Prostate gland (tissue), 2 donors: ENCODE measurements around the gene PRKD1. TPM values are rescaled to one million over a fixed set of nuclear protein-coding genes. Genes with fewer than 3 reads are reported as not detected.
A peak's percentile ranks its signal among the peaks of the same experiment; 100 is the strongest.

ENCODE experiments used
- DNase-seq: peaks from one replicate; pipeline ENCODE4 v3.0.0-alpha.2; 2019; ENCODE audit warnings: low spot score
- H3K27ac ChIP-seq, 2 donors: fragments of 200-600 bp; sonication (generic); 2 replicates each; pipeline ENCODE4 v1.5.1; 2017 to 2019
- H3K27me3 ChIP-seq: fragments of 200-600 bp; sonication (generic); replicated peaks from 2 replicates; pipeline ENCODE4 v1.5.1; 2019; ENCODE audit not compliant: insufficient read depth
- H3K36me3 ChIP-seq, 2 donors: fragments of 200-600 bp; sonication (generic); 1 replicate in 1 of 2; 2 replicates in 1 of 2; pipeline versions ENCODE4 v1.5.1 to v1.8.1; 2017 to 2019
- H3K4me1 ChIP-seq: fragments of 200-600 bp; sonication (generic); replicated peaks from 2 replicates; pipeline ENCODE4 v1.5.1; 2019
- H3K4me3 ChIP-seq, 2 donors: fragments of 200-600 bp; sonication (generic); 2 replicates each; pipeline ENCODE4 v1.5.1; 2017 to 2019
- H3K9me3 ChIP-seq: fragments of 200-600 bp; sonication (generic); 2 replicates; pipeline ENCODE4 v1.5.1; 2017
- CTCF ChIP-seq, 4 experiments: fragments of 200-600 bp in 2 of 4; fragments of 450-650 bp in 2 of 4; sonication (generic) in 2 of 4; IDR thresholded peaks; 1 replicate in 3 of 4; 2 replicates in 1 of 4; pipeline ENCODE4 v1.5.1; 2016 to 2019; ENCODE audit warnings: antibody characterized with exemption in 4 of 4, mild to moderate bottlenecking in 2 of 4, moderate library complexity in 2 of 4
- POLR2A ChIP-seq: fragments of 450-650 bp; IDR thresholded peaks from one replicate; pipeline ENCODE4 v1.6.1; 2016; ENCODE audit warnings: antibody characterized with exemption, mild to moderate bottlenecking
- POLR2AphosphoS5 ChIP-seq: sonication (generic); formaldehyde crosslinking; IDR thresholded peaks from one replicate; pipeline ENCODE4 v1.6.1; 2017; ENCODE audit warnings: antibody characterized with exemption
- whole genome bisulfite sequencing: methylation state at CpG from one replicate; pipeline ENCODE4 v1.1.5; 2018; 5-methylcytosine and 5-hydroxymethylcytosine counted together
- intact Hi-C: fragments of 100-400 bp; cut with DNase I; formaldehyde crosslinking; loops from one replicate; pipeline ENCODE4 v1.14.2; 2022
- total RNA-seq, 2 donors: library from RNA; depleted of rRNA; stranded (reverse); fragments of >200 nt; gene quantifications; one replicate each; pipeline ENCODE4 v1.1.0, GENCODE V29; 2016

The PRKD1 gene
- total RNA-seq, 2 donors from 2014 or later, result 45.0 to 82.0 TPM

DNA sequence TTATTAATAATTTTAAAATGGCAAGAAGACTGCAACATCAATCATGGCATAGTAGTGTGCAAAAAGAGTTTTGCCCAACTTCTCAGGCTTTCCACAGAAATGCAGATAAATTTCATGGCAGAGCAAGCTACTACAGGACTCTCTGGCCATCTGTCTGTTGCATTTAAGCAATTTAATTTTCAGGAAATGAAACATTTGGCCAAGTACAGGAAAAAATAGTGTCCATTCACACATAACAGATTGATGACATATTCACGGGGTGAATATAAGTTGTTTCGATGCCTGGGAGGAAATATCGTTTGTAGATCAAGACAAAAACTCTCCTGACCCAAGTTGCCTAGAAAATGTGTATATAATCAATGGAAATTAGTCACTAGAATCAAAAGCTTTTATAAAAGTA, 324.0 kb downstream of the PRKD1 start:
- WGBS, result 93% methylated on average over 3 of the region's 3 CpGs
- TF ChIP-seq POLR2A (no peak), CTCF (IDR thresholded peaks at IDR 0.05) (no peak), POLR2AphosphoS5 (no peak)
- H3K4me3 ChIP-seq, result no peak overlapping the region

DNA sequence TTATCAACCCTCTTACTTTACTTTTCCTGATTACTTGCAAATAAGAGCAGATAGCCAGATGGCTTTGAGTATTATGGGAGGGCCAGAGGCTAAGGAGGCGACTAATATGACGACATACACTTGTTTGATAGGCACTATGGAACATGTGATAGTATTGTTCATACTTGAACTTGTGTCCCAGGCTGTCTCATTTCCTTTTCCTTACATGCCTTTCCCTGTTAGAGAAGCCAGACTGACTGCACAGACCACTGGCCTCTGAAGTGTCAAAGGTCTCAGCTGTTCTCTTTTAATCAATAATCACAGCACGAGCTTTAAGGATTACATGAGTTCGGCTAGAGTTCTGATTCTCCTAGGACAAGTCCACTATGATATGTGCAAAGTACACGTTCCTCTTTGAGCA, 326.0 kb downstream of the PRKD1 start:
- Histone ChIP-seq H3K4me3 (no peak overlapping the region), H3K9me3 (no peaks in the 10 kb centered on the region), H3K36me3 (no peaks in the 10 kb centered on the region), H3K4me1 (no peaks in the 10 kb centered on the region), H3K27ac (no peak overlapping the region), H3K27me3 (no peaks in the 10 kb centered on the region)
- intact Hi-C loops, result no loop called here
- DNase-seq, result no peak
- WGBS, result 93% methylated on average over 5 of the region's 5 CpGs
- TF ChIP-seq CTCF (IDR thresholded peaks at IDR 0.05) (no peak), POLR2A (no peak), POLR2AphosphoS5 (no peak)

More for the DNA sequence above, 324.0 kb downstream of the PRKD1 start:
- no peak for DNase-seq
- no peak overlapping the region for H3K27ac ChIP-seq
- no peaks in the 10 kb centered on the region for H3K36me3 ChIP-seq
- H3K27me3 ChIP-seq, result no peaks in the 10 kb centered on the region
- no peaks in the 10 kb centered on the region for H3K9me3 ChIP-seq
- intact Hi-C loops, result no loop called here
- no peaks in the 10 kb centered on the region for H3K4me1 ChIP-seq

DNA sequence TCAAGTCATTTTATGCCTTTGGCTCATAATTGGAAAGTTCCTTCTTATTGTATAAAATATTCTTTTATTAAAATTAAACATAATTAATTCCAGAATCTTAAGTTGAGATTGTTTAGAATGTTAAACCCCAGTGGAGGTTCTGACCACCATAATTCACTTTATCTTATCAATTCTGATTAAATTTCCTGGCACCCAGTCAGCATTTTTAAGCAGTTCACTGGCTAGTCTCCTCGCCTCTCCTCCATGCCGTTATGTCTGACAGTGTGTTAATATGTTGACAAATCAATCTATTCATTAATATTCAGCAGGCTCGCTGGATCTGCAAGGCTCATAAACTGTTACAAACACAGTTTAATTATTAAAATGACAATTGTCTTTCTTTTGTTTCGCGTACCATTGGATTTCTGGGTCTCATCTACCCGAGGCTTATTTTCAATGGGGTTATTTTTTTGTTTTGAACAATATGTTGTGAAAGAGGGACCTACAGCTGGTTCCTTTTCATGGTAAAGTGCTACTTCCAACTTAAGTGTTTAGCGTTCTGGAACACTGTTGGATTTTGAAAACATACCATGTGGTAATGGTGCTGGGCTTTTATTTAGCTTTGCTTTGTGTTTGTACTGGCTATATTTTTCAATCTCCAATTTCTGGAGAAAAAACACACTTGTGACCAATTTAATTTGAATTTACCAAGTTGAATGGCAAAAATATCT, 339.7 kb downstream of the PRKD1 start:
- no peaks in the 10 kb centered on the region for H3K4me1 ChIP-seq
- no peaks in the 10 kb centered on the region for H3K9me3 ChIP-seq
- H3K27me3 ChIP-seq, result no peaks in the 10 kb centered on the region
- no peak overlapping the region for H3K27ac ChIP-seq
- no peak overlapping the region for H3K4me3 ChIP-seq
- 86% methylated on average over 7 of the region's 7 CpGs for WGBS
- no peak for DNase-seq
- TF ChIP-seq POLR2A (no peak), CTCF (IDR thresholded peaks at IDR 0.05) (no peak), POLR2AphosphoS5 (no peak)
- intact Hi-C loops, result no loop called here
- no peaks in the 10 kb centered on the region for H3K36me3 ChIP-seq

GRCh38 chr14:29587046-29587445, 340.6 kb downstream of the PRKD1 start:
- H3K27me3 ChIP-seq, result no peaks in the 10 kb centered on the region
- H3K36me3 ChIP-seq, result no peaks in the 10 kb centered on the region
- 84% methylated on average over 2 of the region's 2 CpGs for WGBS
- no peak overlapping the region for H3K27ac ChIP-seq
- H3K4me3 ChIP-seq, result no peak overlapping the region
- intact Hi-C loops, result no loop called here
- no peaks in the 10 kb centered on the region for H3K4me1 ChIP-seq
- TF ChIP-seq POLR2A (no peak), POLR2AphosphoS5 (no peak), CTCF (IDR thresholded peaks at IDR 0.05) (no peak)
- H3K9me3 ChIP-seq, result no peaks in the 10 kb centered on the region
- DNase-seq, result no peak

GRCh38 chr14:29584992-29585391, 342.7 kb downstream of the PRKD1 start:
- peak; percentile 14 for DNase-seq
- no peak overlapping the region for H3K27ac ChIP-seq
- 28% methylated on average over 8 of the region's 8 CpGs for WGBS
- no peaks in the 10 kb centered on the region for H3K27me3 ChIP-seq
- TF ChIP-seq CTCF (IDR thresholded peaks at IDR 0.05), result no peak
- TF ChIP-seq POLR2A, result no peak
- TF ChIP-seq POLR2AphosphoS5, result no peak
- no peaks in the 10 kb centered on the region for H3K9me3 ChIP-seq
- intact Hi-C loops, result no loop called here
- no peak overlapping the region for H3K4me3 ChIP-seq
- no peaks in the 10 kb centered on the region for H3K36me3 ChIP-seq
- H3K4me1 ChIP-seq, result no peaks in the 10 kb centered on the region
